GM23248 (cell line): ENCODE results near the gene IQSEC3. TPM values are rescaled to one million over a fixed set of nuclear protein-coding genes. Genes with fewer than 3 reads are reported as not detected.

Source experiments
- DNase-seq: peaks from one replicate; pipeline ENCODE4 v3.0.0-alpha.2; 2015
- H2AFZ ChIP-seq: fragments of 200-600 bp; sonication (generic); 2 replicates; pipeline ENCODE4 v1.6.1; 2016; ENCODE audit warnings: antibody characterized with exemption
- H3F3A ChIP-seq: fragments of 200-600 bp; sonication (generic); 2 replicates; pipeline ENCODE4 v1.6.1; 2016; ENCODE audit warnings: mild to moderate bottlenecking, antibody characterized with exemption, mixed run types; ENCODE audit not compliant: insufficient read depth
- H3K27ac ChIP-seq: fragments of 200-600 bp; sonication (generic); 2 replicates; pipeline ENCODE4 v1.5.1; 2016; ENCODE audit warnings: mild to moderate bottlenecking
- H3K27me3 ChIP-seq: fragments of 200-600 bp; sonication (generic); replicated peaks from 2 replicates; pipeline ENCODE4 v1.6.1; 2016; ENCODE audit warnings: mild to moderate bottlenecking; ENCODE audit not compliant: insufficient read depth
- H3K36me3 ChIP-seq: fragments of 200-600 bp; sonication (generic); 2 replicates; pipeline ENCODE4 v1.6.1; 2016; ENCODE audit warnings: low read depth, mild to moderate bottlenecking
- H3K4me1 ChIP-seq: fragments of 200-600 bp; sonication (generic); 2 replicates; pipeline ENCODE4 v1.6.1; 2016; ENCODE audit warnings: mild to moderate bottlenecking; ENCODE audit not compliant: insufficient read depth
- H3K4me2 ChIP-seq: fragments of 200-600 bp; sonication (generic); one replicate; pipeline ENCODE4 v1.6.1; 2016; ENCODE audit warnings: mild to moderate bottlenecking; ENCODE audit not compliant: unreplicated experiment
- H3K4me3 ChIP-seq: fragments of 200-600 bp; sonication (generic); 2 replicates; pipeline ENCODE4 v1.5.1; 2016; ENCODE audit warnings: mild to moderate bottlenecking
- H3K79me2 ChIP-seq: fragments of 200-600 bp; sonication (generic); 2 replicates; pipeline ENCODE4 v1.6.1; 2016; ENCODE audit warnings: mild to moderate bottlenecking; ENCODE audit not compliant: insufficient read depth
- H3K9ac ChIP-seq: fragments of 200-600 bp; sonication (generic); 2 replicates; pipeline ENCODE4 v1.6.1; 2016; ENCODE audit warnings: mild to moderate bottlenecking
- H3K9me2 ChIP-seq: fragments of 200-600 bp; sonication (generic); 2 replicates; pipeline ENCODE4 v1.6.1; 2016; ENCODE audit warnings: mixed run types, mild to moderate bottlenecking, moderate library complexity; ENCODE audit not compliant: insufficient read depth
- H3K9me3 ChIP-seq: fragments of 200-600 bp; sonication (generic); one replicate; pipeline ENCODE4 v1.6.1; 2017; ENCODE audit warnings: low read depth
- H4K20me1 ChIP-seq: fragments of 200-600 bp; sonication (generic); 2 replicates; pipeline ENCODE4 v1.6.0; 2016; ENCODE audit not compliant: insufficient read depth
- EZH2 ChIP-seq: fragments of 200-600 bp; sonication (generic); IDR thresholded peaks from 2 replicates; pipeline ENCODE4 v1.6.1; 2018; ENCODE audit warnings: antibody characterized with exemption, mild to moderate bottlenecking; ENCODE audit not compliant: insufficient read depth, poor library complexity, severe bottlenecking
- EZH2phosphoT487 ChIP-seq: fragments of 200-600 bp; sonication (generic); IDR thresholded peaks from 2 replicates; pipeline ENCODE4 v1.6.1; 2018; ENCODE audit warnings: antibody characterized with exemption, moderate library complexity, mild to moderate bottlenecking, low read depth; ENCODE audit not compliant: insufficient read depth
- WGBS, 2 experiments: methylation state at CpG; one replicate each; pipeline ENCODE4 v1.1.6; 2015 to 2017; ENCODE audit warnings: low lambda C conversion rate in 2 of 2, low coverage in 1 of 2; ENCODE audit errors: missing lambda C conversion rate in 2 of 2; 5-methylcytosine and 5-hydroxymethylcytosine counted together
- in situ Hi-C: fragments of 300-500 bp; cut with MboI; formaldehyde crosslinking; loops from 2 replicates; pipeline ENCODE4 v1.15.0; 2020
- polyA plus RNA-seq: library from polyadenylated mRNA; unstranded; fragments of >200 nt; fragmentation: Nextera tagmentation; extraction: Ambion mirVana; gene quantifications from 2 replicates; pipeline ENCODE4 v1.2.1, GENCODE V29; 2016
- total RNA-seq: library from RNA; depleted of rRNA; stranded (reverse); fragments of >200 nt; shearing (Covaris generic); gene quantifications from 2 replicates; pipeline ENCODE4 v1.2.3, GENCODE V29; 2014

Gene IQSEC3
- total and polyA plus RNA-seq, 2 experiments from 2014 or later: not detected

DNA sequence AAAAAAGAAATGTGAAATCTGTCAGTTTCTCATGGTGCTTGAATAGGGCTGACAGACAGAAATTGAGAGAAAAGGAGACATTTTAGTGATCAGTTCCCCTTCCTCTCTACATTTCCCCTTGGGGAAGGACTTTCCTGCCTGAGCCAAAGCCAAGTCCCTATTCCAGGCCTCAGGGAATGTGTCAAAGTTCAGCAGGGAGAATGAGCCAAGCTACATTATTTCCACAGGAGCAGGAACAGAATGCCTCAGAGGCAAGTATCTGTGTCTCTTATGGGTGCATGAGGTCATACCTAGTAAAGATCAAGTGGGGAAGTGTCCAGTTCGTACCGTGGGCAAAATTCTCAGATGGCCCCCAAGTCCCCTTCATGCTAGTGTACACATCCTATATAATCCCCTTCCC lies 68.6 kb downstream of the IQSEC3 start:
- no peak for DNase-seq

DNA sequence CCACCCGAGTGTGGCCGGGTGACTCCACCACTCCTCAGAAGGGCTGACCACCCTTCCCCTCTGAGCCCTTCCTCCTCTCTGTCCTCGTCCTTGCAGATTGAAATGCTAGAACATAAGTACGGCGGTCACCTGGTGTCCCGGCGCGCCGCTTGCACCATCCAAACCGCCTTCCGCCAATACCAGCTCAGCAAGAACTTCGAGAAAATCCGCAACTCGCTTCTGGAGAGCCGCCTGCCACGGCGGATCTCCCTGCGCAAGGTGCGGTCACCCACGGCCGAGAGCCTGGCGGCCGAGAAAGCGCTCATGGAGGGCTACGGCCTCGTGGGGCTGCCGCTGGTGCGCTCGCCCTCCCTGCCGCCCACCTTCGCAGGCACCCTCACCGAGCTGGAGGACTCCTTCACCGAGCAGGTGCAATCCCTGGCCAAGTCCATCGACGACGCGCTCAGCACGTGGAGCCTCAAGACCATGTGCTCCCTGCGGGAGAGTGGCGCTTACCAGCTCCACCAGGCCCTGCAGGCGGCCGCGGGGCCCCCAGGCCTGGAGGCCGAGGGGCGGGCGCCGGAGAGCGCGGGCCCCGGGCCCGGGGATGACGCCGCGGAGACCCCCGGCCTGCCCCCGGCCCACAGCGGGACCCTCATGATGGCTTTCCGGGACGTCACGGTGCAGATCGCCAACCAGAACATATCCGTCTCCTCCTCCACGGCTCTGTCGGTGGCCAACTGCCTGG lies 71.8 kb downstream of the IQSEC3 start:
- Histone ChIP-seq H3K4me2 (no peak overlapping the region), H3K9me3 (no peaks in the 10 kb centered on the region), H2AFZ (no peak overlapping the region)

More for the DNA sequence above, 68.6 kb downstream of the IQSEC3 start:
- Histone ChIP-seq H3K27me3 (peaks cover 39% of the 10 kb centered on the region), H3F3A (no peaks in the 10 kb centered on the region), H4K20me1 (no peaks in the 10 kb centered on the region), H3K36me3 (no peaks in the 10 kb centered on the region), H3K27ac (no peak overlapping the region), H3K4me2 (no peak overlapping the region), H3K9me2 (no peaks in the 10 kb centered on the region), H3K9me3 (no peaks in the 10 kb centered on the region), H3K4me1 (no peaks in the 10 kb centered on the region), H3K79me2 (no peaks in the 10 kb centered on the region), H2AFZ (no peak overlapping the region), H3K4me3 (no peak overlapping the region), H3K9ac (no peak overlapping the region)
- WGBS, 2 experiments: 32 to 35% methylated on average over 2 of the region's 2 CpGs
- in situ Hi-C loops: no loop called here
- TF ChIP-seq EZH2phosphoT487 (no peak), EZH2 (no peak)

DNA sequence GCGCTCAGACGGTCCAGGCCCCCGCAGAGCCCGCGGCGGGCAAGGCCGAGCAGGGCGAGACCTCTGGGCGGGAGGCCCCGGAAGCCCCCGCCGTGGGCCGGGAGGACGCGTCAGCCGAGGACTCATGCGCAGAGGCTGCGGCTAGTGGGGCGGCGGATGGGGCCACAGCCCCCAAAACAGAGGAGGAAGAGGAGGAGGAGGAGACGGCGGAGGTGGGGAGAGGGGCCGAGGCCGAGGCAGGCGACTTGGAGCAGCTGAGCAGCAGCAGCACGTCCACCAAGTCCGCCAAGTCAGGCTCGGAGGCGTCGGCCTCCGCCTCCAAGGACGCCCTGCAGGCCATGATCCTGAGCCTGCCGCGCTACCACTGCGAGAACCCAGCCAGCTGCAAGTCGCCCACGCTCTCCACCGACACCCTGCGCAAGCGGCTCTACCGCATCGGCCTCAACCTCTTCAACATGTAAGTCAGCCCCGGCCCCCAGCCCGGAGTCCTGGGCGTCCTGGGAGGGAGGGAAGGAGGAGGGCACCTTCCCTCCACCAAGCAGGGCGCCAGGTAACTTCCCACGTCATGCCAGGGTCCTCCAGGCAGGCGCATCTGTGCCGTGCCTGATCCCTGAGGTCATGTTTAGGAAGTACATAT lies 72.4 kb downstream of the IQSEC3 start:
- H3K4me2 ChIP-seq: no peak overlapping the region
- H3K9me3 ChIP-seq: no peaks in the 10 kb centered on the region
- no peak overlapping the region for H2AFZ ChIP-seq
- no peaks in the 10 kb centered on the region for H4K20me1 ChIP-seq
- peak; percentile 42 for DNase-seq
- H3K9me2 ChIP-seq: no peaks in the 10 kb centered on the region
- H3K27me3 ChIP-seq: peaks cover 53% of the 10 kb centered on the region
- no peak overlapping the region for H3K27ac ChIP-seq
- no peaks in the 10 kb centered on the region for H3K4me1 ChIP-seq
- no peak for TF ChIP-seq EZH2
- TF ChIP-seq EZH2phosphoT487: no peak
- no peak overlapping the region for H3K4me3 ChIP-seq
- H3K9ac ChIP-seq: no peak overlapping the region
- H3K79me2 ChIP-seq: no peaks in the 10 kb centered on the region
- 13 to 18% methylated on average over 41 of the region's 49 CpGs for WGBS, 2 experiments
- in situ Hi-C loops: no loop called here
- no peaks in the 10 kb centered on the region for H3K36me3 ChIP-seq
- no peaks in the 10 kb centered on the region for H3F3A ChIP-seq

More for the DNA sequence above, 71.8 kb downstream of the IQSEC3 start:
- peaks cover 53% of the 10 kb centered on the region for H3K27me3 ChIP-seq
- H3K36me3 ChIP-seq: no peaks in the 10 kb centered on the region
- WGBS, 2 experiments: 77 to 84% methylated on average over 45 to 52 of the region's 64 CpGs
- DNase-seq: no peak
- no peaks in the 10 kb centered on the region for H3F3A ChIP-seq
- H3K79me2 ChIP-seq: no peaks in the 10 kb centered on the region
- no peaks in the 10 kb centered on the region for H3K4me1 ChIP-seq
- H3K27ac ChIP-seq: no peak overlapping the region
- no peak overlapping the region for H3K4me3 ChIP-seq
- H3K9ac ChIP-seq: no peak overlapping the region
- H3K9me2 ChIP-seq: no peaks in the 10 kb centered on the region
- TF ChIP-seq EZH2phosphoT487: no peak
- no peak for TF ChIP-seq EZH2
- in situ Hi-C loops: no loop called here
- no peaks in the 10 kb centered on the region for H4K20me1 ChIP-seq

DNA sequence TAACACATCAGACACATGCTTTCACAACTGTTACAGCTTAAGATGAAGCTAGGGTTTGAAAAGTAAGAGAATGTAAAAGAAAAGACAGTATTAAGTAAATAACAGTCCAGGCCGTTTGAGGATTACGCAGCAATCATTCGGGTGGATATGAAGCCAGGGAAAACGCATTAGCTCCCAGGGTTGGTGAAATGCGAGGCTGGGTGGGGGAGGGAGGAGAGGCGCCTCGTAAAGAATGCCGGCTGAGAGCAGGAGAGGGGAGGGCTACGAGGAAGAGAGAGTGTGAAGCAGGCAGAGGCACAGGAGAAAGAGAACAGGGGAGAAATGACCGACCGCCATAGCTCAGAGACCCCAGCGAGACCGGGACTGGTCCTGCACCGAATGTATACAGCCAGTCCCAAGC lies 73.0 kb downstream of the IQSEC3 start:
- H3K36me3 ChIP-seq: no peaks in the 10 kb centered on the region
- H3K27ac ChIP-seq: no peak overlapping the region
- DNase-seq: peak; percentile 19
- H3K4me3 ChIP-seq: no peak overlapping the region
- no peak overlapping the region for H2AFZ ChIP-seq
- no peaks in the 10 kb centered on the region for H4K20me1 ChIP-seq
- no peaks in the 10 kb centered on the region for H3F3A ChIP-seq
- no peak overlapping the region for H3K4me2 ChIP-seq
- H3K9me2 ChIP-seq: no peaks in the 10 kb centered on the region
- in situ Hi-C loops: no loop called here
- peaks cover 53% of the 10 kb centered on the region for H3K27me3 ChIP-seq
- H3K9me3 ChIP-seq: no peaks in the 10 kb centered on the region
- TF ChIP-seq EZH2: no peak
- no peak for TF ChIP-seq EZH2phosphoT487
- 10 to 11% methylated on average over 12 to 14 of the region's 14 CpGs for WGBS, 2 experiments
- no peak overlapping the region for H3K9ac ChIP-seq
- no peaks in the 10 kb centered on the region for H3K4me1 ChIP-seq
- H3K79me2 ChIP-seq: no peaks in the 10 kb centered on the region
